IPS-NIHi7 (cell line): ENCODE results near the gene ME3.
A peak's percentile ranks its signal among the peaks of the same experiment; 100 is the strongest.

ENCODE experiments used
- DNase-seq: peaks from one replicate; pipeline ENCODE4 v3.0.0; 2012; ENCODE audit warnings: mixed read lengths; ENCODE audit errors: extremely low spot score

ME3 gene

GRCh38 chr11:86692746-86693145 is 20.3 kb upstream of the ME3 start:
- no peak for DNase-seq

GRCh38 chr11:86692317-86692716 is 19.9 kb upstream of the ME3 start:
- DNase-seq, result no peak

GRCh38 chr11:86688398-86689179 is 16.2 kb upstream of the ME3 start:
- no peak for DNase-seq

- no peak for DNase-seq
Observed at GRCh38 chr11:86687185-86687778, 14.9 kb upstream of the ME3 start.

- DNase-seq, result no peak
Observed at GRCh38 chr11:86686531-86686930, 14.1 kb upstream of the ME3 start.

- DNase-seq, result no peak
Observed at GRCh38 chr11:86681483-86681756, 9.0 kb upstream of the ME3 start.

GRCh38 chr11:86680716-86681482 is 8.5 kb upstream of the ME3 start:
- no peak for DNase-seq

GRCh38 chr11:86678823-86679222 is 6.4 kb upstream of the ME3 start:
- DNase-seq, result no peak

- no peak for DNase-seq
Observed at GRCh38 chr11:86678296-86678695, 5.9 kb upstream of the ME3 start.

GRCh38 chr11:86676533-86677154 is 4.2 kb upstream of the ME3 start:
- peak; percentile 89 for DNase-seq

GRCh38 chr11:86676010-86676409 is 3.6 kb upstream of the ME3 start:
- DNase-seq, result no peak

- DNase-seq, result no peak
Observed at GRCh38 chr11:86675017-86675416, 2.6 kb upstream of the ME3 start.

- no peak for DNase-seq
Observed at GRCh38 chr11:86673872-86674750, 1.7 kb upstream of the ME3 start.

GRCh38 chr11:86673055-86673843 is 833 bp upstream of the ME3 start:
- no peak for DNase-seq

- peak; percentile 29 for DNase-seq
Observed at GRCh38 chr11:86671531-86672006, 847 bp downstream of the ME3 start.

GRCh38 chr11:86670911-86671310 is 1.5 kb downstream of the ME3 start:
- no peak for DNase-seq

GRCh38 chr11:86670181-86670580 is 2.2 kb downstream of the ME3 start:
- no peak for DNase-seq

- DNase-seq, result no peak
Observed at GRCh38 chr11:86669424-86669823, 3.0 kb downstream of the ME3 start.

- no peak for DNase-seq
Observed at GRCh38 chr11:86668929-86669328, 3.5 kb downstream of the ME3 start.

- DNase-seq, result no peak
Observed at GRCh38 chr11:86666193-86666592, 6.2 kb downstream of the ME3 start.

- no peak for DNase-seq
Observed at GRCh38 chr11:86664930-86665329, 7.5 kb downstream of the ME3 start.
